ENCODE results near the gene FBXO3.

DNA sequence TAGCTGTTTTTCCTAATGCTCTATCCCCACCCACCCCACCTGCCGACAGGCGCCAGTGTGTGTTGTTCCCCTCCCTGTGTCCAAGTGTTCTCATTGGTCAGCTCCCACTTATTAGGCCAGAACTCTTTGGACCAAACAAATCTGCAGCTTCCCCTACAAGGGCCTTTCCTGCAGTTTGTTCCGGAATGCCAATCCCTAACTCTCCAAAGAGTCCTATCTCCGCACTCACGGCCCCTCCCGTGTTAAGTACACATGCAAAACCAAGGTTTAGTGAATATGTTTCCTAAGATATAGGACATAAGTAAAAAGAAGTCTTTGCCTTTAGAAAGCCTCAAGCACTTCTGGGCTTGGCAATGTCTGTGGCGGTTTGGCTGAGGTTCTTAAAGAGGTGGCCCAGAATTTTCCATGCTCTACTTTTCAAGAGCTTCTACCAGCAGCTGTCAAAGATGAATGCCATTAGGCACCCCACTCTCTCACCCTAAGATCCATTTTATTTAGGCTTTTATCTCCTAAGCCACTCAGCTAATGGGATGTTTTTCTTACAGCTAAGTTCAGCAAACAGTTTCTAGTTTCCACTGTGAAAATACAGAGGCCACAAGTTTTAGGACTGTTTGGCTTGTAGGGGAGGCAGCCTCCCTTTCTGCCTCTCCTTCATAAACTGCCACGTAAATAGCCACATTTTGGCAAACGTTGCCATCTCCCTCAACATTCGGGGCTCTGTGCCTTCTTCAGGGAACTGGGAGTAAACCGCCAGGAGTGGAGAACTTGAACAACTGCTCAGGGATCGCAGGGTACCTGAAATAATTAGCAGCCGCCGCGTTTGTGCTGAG lies 39.7 kb downstream of the FBXO3 start:
- TF ChIP-seq CTCF (conservative IDR thresholded peaks at IDR 0.05) = no peak
- no peak for TF ChIP-seq EZH2 (IDR thresholded peaks at IDR 0.05; ENCODE audit: low read depth)
